LNCAP (cell line): ENCODE data around the gene CDC42EP3.

ENCODE experiments used
- TF ChIP-seq, protein P1 (sequence below): fragments of 450-650 bp; IDR thresholded peaks from 2 replicates; pipeline ENCODE4 v1.5.1; 2017; ENCODE audit warnings: mild to moderate bottlenecking

CDC42EP3 gene

DNA sequence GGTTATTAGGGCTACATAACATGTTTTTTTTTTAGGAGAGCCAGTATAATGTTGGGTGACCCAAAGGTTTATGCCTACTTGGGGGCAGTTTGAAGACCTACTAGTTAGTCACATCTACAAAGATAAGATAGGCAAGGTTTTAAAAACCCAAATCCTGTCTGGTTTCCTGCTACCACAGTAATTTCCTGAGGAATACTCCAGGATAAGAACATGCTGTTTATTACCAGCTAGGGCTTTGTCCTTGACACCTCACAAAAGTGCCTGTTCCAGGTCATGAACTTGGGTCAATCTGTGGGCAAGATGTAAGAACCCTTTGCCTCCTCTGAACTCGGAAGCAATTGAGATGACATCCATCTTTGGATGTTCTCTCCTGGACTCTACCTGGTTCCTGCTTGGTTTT, 38.2 kb downstream of the CDC42EP3 start:
- TF ChIP-seq, protein P1, sequence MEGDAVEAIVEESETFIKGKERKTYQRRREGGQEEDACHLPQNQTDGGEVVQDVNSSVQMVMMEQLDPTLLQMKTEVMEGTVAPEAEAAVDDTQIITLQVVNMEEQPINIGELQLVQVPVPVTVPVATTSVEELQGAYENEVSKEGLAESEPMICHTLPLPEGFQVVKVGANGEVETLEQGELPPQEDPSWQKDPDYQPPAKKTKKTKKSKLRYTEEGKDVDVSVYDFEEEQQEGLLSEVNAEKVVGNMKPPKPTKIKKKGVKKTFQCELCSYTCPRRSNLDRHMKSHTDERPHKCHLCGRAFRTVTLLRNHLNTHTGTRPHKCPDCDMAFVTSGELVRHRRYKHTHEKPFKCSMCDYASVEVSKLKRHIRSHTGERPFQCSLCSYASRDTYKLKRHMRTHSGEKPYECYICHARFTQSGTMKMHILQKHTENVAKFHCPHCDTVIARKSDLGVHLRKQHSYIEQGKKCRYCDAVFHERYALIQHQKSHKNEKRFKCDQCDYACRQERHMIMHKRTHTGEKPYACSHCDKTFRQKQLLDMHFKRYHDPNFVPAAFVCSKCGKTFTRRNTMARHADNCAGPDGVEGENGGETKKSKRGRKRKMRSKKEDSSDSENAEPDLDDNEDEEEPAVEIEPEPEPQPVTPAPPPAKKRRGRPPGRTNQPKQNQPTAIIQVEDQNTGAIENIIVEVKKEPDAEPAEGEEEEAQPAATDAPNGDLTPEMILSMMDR = no peak

DNA sequence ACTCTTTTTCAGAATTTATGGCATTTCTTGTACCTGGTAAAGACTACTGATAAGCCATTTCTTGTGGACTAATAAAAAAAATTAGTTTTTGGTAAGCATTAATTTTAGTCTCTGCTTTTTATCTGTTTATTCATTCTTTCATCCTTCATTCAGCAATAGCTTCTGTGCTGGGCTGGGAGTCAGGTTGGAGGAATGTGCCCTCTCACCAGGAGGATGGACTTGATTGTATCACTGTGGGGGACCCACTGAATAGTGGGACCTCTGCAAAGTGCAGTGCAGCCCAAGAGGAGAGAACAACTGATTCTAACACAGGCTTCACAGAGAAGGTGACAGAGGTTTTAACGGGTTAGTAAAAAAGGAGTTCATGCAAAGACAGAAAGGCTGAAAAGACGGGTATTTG, 39.1 kb downstream of the CDC42EP3 start:
- TF ChIP-seq, protein P1 = no peak

DNA sequence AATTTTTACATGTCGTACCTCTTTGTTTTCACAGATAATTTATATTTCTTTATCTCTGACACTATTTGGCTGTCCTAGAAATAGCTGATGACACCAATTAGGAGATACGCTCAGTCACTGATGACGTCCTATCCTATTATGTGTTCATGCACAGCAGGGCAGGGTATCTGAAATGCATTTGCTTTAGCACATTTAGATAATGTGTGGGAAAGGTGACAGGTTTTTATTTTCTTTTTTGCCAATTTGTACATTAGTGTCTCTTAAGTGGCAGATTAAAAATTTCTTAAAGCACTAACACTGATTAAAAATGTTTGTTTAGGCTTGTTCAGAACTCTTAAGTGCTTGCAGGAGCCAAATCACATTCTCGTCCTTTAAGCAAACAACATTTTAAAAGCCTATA, 39.7 kb downstream of the CDC42EP3 start:
- TF ChIP-seq, protein P1 = no peak

DNA sequence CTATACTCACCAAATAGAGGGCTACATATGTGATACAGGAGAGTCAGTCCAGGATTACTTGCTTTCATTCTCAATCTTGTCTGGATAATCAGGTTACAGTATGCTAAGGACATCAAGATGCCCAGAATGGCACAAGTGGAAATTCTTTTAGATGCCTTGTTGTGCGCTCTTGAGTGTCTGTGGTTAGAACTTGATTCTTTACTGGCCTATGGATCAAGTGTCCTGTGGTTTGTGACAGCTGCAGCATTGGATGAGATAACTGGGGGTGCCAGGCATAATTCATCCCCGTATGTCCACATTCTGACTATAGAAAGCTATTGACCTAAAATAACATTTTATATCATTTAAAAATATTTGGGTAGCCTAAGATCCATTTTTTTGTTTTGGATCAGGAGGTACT, 40.1 kb downstream of the CDC42EP3 start:
- TF ChIP-seq, protein P1 = no peak

DNA sequence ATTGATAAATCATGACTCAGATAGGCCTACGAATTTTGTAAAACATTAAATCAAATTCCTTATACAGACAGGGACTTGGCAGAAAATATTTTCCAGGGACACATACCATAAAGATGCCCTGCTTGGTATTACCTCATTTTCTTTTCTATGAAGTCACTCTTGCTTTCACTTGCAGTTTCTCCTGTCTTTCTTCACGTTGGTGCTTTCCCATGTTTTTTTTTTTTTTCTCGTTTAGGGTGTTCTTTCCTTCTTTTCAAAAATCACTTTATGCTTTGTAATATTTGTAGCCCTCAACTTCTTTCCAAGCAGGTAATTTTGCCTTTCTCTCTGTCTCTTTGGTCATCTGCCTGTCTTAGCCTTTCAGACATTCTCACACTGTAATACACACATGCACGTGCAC, 40.7 kb downstream of the CDC42EP3 start:
- TF ChIP-seq, protein P1 = no peak

DNA sequence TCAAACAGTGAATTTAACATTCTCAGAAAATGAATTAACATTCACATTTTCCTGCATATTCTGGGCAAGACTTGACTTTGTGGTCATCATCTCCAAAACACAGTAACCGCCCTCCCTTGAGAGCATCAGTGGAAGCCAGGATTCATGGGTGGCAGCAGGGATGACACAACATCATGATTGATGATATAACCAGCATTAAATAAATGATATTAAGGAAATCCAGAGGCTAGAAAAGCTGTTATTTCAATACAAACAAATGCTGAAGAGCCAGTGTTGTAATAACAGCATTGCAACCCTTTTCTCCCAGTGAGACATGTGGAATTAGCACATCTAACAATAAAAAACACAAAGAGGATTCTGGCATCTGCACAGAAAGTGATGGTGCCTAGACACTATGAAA, 41.1 kb downstream of the CDC42EP3 start:
- TF ChIP-seq, protein P1 = no peak

DNA sequence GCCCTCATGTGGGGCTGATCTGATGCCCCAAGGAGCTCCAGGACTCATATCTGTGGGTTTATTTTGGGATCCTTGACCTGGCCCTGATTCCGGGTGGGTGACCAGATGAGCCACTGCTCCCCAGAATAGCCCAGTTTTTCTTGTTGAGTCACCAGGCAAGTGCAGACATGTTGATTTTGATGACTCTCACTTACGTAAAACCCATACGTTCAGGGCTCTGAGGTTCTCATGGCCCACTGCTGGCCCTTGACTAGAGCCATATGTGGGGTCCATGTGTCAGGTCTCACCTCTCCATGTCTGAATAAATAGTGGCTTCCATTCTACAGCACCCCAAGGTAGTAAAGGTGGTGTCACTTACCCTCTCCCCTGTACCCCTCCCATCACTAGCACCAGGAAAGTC, 41.9 kb downstream of the CDC42EP3 start:
- TF ChIP-seq, protein P1 = no peak

DNA sequence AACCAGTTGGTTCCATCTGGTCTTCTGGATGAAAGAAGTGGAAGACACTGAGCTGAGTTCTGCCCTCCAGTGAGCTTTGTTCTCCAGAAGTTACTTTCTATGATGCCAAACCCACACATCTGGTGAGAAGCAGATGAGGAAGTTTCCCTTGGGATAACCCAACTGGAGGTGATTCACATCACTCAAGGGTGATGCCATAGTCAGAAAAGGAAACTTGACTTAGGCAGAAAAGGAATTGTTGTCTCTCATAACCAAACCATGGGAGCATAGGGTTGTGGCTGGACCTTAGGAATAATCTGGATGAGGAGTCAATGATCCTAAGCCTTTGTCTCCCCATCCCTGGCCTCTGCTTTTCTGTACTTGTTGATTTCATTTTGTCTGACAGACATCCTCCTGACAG, 43.7 kb downstream of the CDC42EP3 start:
- TF ChIP-seq, protein P1 = no peak
